GM12878 (cell line): ENCODE measurements around the gene PKP4.

ENCODE experiments used
- CHD1 ChIP-seq: IDR thresholded peaks from 2 replicates; pipeline ENCODE4 v1.6.1; 2012; ENCODE audit warnings: low read depth, low read length, improper control_type of control experiment
- CREB1 ChIP-seq: IDR thresholded peaks from 2 replicates; pipeline ENCODE4 v1.6.1; 2012; ENCODE audit warnings: low read depth, mild to moderate bottlenecking, inconsistent platforms
- DPF2 ChIP-seq: fragments of 450-650 bp; IDR thresholded peaks from 2 replicates; pipeline ENCODE4 v1.6.1; 2017; ENCODE audit warnings: mild to moderate bottlenecking
- FOS ChIP-seq: IDR thresholded peaks from 3 replicates; pipeline ENCODE4 v1.6.1; 2011; ENCODE audit warnings: borderline replicate concordance; ENCODE audit not compliant: insufficient read length; ENCODE audit errors: extremely low read depth
- NBN ChIP-seq: fragments of 450-650 bp; IDR thresholded peaks from 2 replicates; pipeline ENCODE4 v1.6.1; 2016
- NFIC ChIP-seq: IDR thresholded peaks from 2 replicates; pipeline ENCODE4 v1.6.1; 2012; ENCODE audit warnings: low read depth, mild to moderate bottlenecking, inconsistent platforms, low read length, moderate library complexity
- POLR2A ChIP-seq: IDR thresholded peaks from 2 replicates; pipeline ENCODE4 v1.6.1; 2011; ENCODE audit warnings: low read depth, mild to moderate bottlenecking, low read length
- RAD21 ChIP-seq: IDR thresholded peaks from 2 replicates; pipeline ENCODE4 v1.6.1; 2011; ENCODE audit warnings: mild to moderate bottlenecking, low read depth, low read length, moderate library complexity; ENCODE audit not compliant: insufficient read depth
- RAD51 ChIP-seq: fragments of 450-650 bp; IDR thresholded peaks from 2 replicates; pipeline ENCODE4 v1.6.1; 2016; ENCODE audit warnings: moderate library complexity, mild to moderate bottlenecking, inconsistent platforms
- SIN3A ChIP-seq: IDR thresholded peaks from 2 replicates; pipeline ENCODE4 v1.6.1; 2012; ENCODE audit warnings: low read depth, low read length, improper control_type of control experiment
- SREBF2 ChIP-seq: IDR thresholded peaks from 2 replicates; pipeline ENCODE4 v1.6.1; 2012; ENCODE audit warnings: mild to moderate bottlenecking, low read length
- TF ChIP-seq, protein P1 (sequence below), 3 experiments: IDR thresholded peaks in 2 of 3; conservative IDR thresholded peaks in 1 of 3; 2 replicates each; pipeline ENCODE4 v1.5.1; 2011; ENCODE audit warnings: low read depth in 3 of 3, low read length in 3 of 3, mild to moderate bottlenecking in 3 of 3, control low read depth in 2 of 3, moderate library complexity in 2 of 3, inconsistent platforms in 1 of 3, mixed read lengths in 1 of 3; ENCODE audit not compliant: control insufficient read depth in 2 of 3, insufficient read depth in 1 of 3; ENCODE audit errors: extremely low read depth in 1 of 3
- TF ChIP-seq, protein P2 (sequence below): fragments of 450-650 bp; IDR thresholded peaks from 2 replicates; pipeline ENCODE4 v1.6.1; 2014; ENCODE audit warnings: mild to moderate bottlenecking

DNA sequence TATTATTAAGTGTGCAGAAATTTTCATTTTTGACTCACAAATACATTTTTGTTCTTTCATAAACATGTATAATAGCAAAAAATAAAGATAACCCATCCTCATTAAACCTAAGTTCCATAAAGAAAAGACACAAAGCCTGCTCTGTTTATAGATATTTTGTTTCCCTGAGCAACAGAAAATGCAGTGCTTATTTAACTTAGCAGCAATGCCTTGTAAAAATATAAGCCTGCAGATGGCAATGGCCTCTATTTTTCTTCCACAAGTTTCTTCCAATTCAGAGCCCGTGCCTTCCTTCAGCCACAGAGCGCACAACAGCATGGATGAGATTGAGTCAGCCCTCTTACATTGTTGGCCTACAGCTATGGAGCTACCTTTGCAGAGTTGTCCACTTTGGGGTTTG is 43.6 kb downstream of the PKP4 start:
- no peak for TF ChIP-seq POLR2A
- no peak for TF ChIP-seq FOS
- TF ChIP-seq, protein P1, sequence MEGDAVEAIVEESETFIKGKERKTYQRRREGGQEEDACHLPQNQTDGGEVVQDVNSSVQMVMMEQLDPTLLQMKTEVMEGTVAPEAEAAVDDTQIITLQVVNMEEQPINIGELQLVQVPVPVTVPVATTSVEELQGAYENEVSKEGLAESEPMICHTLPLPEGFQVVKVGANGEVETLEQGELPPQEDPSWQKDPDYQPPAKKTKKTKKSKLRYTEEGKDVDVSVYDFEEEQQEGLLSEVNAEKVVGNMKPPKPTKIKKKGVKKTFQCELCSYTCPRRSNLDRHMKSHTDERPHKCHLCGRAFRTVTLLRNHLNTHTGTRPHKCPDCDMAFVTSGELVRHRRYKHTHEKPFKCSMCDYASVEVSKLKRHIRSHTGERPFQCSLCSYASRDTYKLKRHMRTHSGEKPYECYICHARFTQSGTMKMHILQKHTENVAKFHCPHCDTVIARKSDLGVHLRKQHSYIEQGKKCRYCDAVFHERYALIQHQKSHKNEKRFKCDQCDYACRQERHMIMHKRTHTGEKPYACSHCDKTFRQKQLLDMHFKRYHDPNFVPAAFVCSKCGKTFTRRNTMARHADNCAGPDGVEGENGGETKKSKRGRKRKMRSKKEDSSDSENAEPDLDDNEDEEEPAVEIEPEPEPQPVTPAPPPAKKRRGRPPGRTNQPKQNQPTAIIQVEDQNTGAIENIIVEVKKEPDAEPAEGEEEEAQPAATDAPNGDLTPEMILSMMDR (IDR thresholded peaks at IDR 0.05 in 2 of 3, conservative IDR thresholded peaks at IDR 0.05 in 1 of 3; ENCODE audit: control insufficient read depth in 2 of 3, extremely low read depth in 1 of 3, insufficient read depth in 1 of 3, low read depth in 3 of 3, low read length in 3 of 3) = no peak
- TF ChIP-seq RAD51 = no peak
- TF ChIP-seq RAD21 = no peak
- TF ChIP-seq NBN = no peak
- no peak for TF ChIP-seq NFIC
- no peak for TF ChIP-seq DPF2
- TF ChIP-seq CHD1 = no peak
- TF ChIP-seq SREBF2 = no peak
- TF ChIP-seq, protein P2, sequence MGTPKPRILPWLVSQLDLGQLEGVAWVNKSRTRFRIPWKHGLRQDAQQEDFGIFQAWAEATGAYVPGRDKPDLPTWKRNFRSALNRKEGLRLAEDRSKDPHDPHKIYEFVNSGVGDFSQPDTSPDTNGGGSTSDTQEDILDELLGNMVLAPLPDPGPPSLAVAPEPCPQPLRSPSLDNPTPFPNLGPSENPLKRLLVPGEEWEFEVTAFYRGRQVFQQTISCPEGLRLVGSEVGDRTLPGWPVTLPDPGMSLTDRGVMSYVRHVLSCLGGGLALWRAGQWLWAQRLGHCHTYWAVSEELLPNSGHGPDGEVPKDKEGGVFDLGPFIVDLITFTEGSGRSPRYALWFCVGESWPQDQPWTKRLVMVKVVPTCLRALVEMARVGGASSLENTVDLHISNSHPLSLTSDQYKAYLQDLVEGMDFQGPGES = no peak
- TF ChIP-seq CREB1 = no peak
- TF ChIP-seq SIN3A = no peak
